Activated naive CD8-positive, alpha-beta T cell treated with anti-CD3 and anti-CD28 coated beads for 36 hours (primary cell): Measurements from ENCODE around the gene GRM8. TPM values are rescaled to one million over a fixed set of nuclear protein-coding genes. Genes with fewer than 3 reads are reported as not detected.

Experiments
- DNase-seq: peaks from one replicate; pipeline ENCODE4 v3.0.0; 2021
- H3K27ac Mint-ChIP-seq: one replicate; pipeline ENCODE4 v1.8.0; 2022; ENCODE audit warnings: mild to moderate bottlenecking, moderate library complexity, mixed read lengths
- H3K27me3 Mint-ChIP-seq: one replicate; pipeline ENCODE4 v1.8.0; 2022; ENCODE audit warnings: mild to moderate bottlenecking, mixed read lengths
- H3K36me3 Mint-ChIP-seq: one replicate; pipeline ENCODE4 v1.8.0; 2021; ENCODE audit warnings: mild to moderate bottlenecking, mixed read lengths
- H3K4me1 Mint-ChIP-seq: one replicate; pipeline ENCODE4 v1.8.0; 2021; ENCODE audit warnings: mixed read lengths
- H3K4me3 Mint-ChIP-seq: one replicate; pipeline ENCODE4 v1.8.0; 2022; ENCODE audit warnings: mild to moderate bottlenecking, moderate library complexity, mixed read lengths
- H3K9me3 Mint-ChIP-seq: one replicate; pipeline ENCODE4 v1.8.0; 2022; ENCODE audit warnings: mixed read lengths
- total RNA-seq, 2 experiments: library from RNA; stranded (reverse); gene quantifications; one replicate each; pipeline ENCODE4 v1.2.3, GENCODE V29; 2021

Gene GRM8
- not detected for total RNA-seq

DNA sequence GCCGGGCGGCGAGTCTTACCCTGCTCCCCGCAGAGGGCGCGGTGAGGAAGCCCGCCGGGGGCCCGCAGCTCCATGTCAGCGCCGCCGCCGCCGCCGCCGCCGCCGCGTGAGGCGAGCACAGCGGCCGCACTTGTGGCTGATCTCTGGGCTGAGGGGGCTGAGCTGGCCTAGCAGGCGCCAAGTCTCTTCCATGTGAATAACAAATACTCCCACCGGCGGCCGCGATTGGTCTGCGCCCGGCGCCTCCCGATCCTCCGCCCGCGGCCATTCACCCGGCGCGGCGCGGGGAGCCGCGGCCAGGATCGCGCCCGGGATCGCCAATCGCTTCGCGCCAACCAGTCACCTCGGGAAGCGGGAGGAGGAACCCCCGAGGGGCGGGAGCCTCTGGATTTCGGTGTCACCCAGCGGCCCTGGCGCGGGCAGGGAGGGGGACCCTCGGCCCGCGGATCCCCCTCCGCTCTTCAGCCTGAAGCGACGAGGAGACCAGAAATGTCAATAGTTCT is at the start of gene GRM8:
Gene GRM8, minus strand, starts transcription at position 164 of the 503 bp plus-strand sequence.
- peaks cover 9% of the 10 kb centered on the region for H3K4me1 Mint-ChIP-seq
- peak; percentile 28 for DNase-seq
- H3K36me3 Mint-ChIP-seq, result no peaks in the 10 kb centered on the region
- peak within 1 kb of the TSS; percentile 79 for H3K4me3 Mint-ChIP-seq
- H3K9me3 Mint-ChIP-seq, result no peaks in the 10 kb centered on the region
- H3K27me3 Mint-ChIP-seq, result peaks cover 77% of the 10 kb centered on the region
- no peak within 1 kb of the TSS for H3K27ac Mint-ChIP-seq

DNA sequence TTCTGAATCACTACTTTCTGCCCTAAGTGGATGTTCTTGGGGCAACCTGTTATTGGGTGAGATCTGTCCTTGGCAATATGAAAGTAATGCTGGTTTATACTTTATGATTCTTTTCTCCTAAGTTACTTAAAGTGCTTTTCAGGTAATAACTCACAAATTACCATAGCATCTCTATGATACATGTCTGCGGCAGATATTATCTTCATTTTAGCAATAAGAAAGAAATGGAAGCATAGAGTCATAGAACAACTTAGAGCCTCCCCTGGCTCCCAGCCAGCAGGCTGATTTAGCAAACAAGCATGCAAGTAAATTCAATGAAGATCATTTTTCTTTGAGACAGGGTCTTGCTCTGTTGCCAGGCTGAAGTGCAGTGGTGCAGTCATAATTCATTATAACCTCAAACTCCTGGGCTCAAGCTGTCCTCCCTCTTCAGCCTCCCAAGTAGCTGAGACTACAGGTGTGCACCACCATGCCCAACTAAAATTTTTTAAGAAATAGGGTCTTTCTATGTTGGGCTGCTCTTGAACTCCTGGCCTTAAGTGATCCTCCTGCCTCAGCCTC is 38.1 kb upstream of the GRM8 start:
- H3K4me1 Mint-ChIP-seq, result no peaks in the 10 kb centered on the region
- H3K36me3 Mint-ChIP-seq, result no peaks in the 10 kb centered on the region
- no peak for DNase-seq
- H3K27ac Mint-ChIP-seq, result no peak overlapping the region
- no peaks in the 10 kb centered on the region for H3K9me3 Mint-ChIP-seq
- peaks cover 13% of the 10 kb centered on the region for H3K27me3 Mint-ChIP-seq
- no peak overlapping the region for H3K4me3 Mint-ChIP-seq

DNA sequence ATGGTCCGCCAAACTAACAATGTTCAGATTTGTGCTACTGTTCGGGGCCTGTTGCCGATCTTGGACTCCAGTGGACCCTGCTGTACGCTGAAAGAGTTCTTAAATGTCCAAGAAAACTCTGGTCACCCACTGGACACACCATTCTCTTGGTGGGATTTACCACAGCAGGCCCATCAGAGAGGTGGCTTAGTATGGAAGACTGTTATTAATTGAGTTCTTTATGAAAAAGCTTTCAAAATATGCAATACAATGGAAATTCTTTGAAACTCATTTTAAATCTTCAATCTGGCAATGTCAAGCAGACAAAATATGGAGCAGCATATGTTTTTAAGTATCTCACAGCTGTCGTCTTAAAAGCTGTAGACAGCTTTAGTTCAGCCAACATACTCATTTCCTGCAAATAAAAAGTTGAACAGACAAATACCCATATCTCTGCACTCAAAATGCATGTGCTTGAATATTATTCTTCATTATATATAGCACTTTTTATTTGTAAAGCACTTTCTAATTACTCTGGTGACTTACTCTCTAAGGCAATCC is 37.4 kb upstream of the GRM8 start:
- Mint-ChIP-seq H3K36me3 (no peaks in the 10 kb centered on the region), H3K9me3 (no peaks in the 10 kb centered on the region), H3K4me1 (no peaks in the 10 kb centered on the region), H3K27me3 (peaks cover 8% of the 10 kb centered on the region), H3K27ac (no peak overlapping the region), H3K4me3 (no peak overlapping the region)
- no peak for DNase-seq

DNA sequence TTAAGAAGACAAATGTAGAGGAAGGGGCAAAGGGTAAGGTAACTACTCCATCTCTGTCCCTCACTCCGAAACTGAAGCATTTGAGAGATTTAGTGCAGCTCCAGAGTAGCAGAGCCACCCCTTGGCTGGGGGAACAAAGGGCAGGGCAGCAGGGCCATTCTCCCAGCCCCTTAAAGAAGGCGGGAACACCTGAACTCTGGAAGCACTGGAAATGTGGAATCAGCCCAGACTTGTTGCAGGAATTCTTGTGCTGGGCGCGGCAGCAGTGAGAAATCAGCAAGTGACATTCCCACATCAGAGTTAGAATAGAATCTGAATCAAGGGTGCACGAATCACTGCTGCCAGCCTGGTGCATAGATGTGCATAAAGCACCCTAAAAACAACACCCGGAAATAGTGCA is 34.4 kb upstream of the GRM8 start:
- H3K27ac Mint-ChIP-seq, result no peak overlapping the region
- H3K27me3 Mint-ChIP-seq, result no peaks in the 10 kb centered on the region
- no peaks in the 10 kb centered on the region for H3K36me3 Mint-ChIP-seq
- no peak for DNase-seq
- H3K4me3 Mint-ChIP-seq, result no peak overlapping the region
- H3K9me3 Mint-ChIP-seq, result no peaks in the 10 kb centered on the region
- H3K4me1 Mint-ChIP-seq, result no peaks in the 10 kb centered on the region

DNA sequence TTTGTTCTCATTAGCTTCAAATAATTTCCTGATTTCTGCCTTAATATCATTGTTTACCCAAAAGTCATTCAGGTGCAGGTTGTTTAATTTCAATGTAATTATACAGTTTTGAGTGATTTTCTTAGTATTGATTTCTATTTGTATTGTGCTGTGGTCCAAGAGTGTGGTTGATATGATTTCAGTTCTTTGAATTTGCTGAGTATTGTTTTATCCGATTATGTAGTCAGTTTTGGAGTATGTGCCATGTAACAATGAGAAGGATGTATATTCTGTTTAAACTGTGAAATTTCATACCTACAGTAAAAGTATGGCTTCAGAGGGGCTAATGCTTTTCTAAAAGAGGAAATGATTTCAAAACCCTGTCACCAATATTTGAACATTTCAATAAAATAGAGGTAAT is 17.4 kb upstream of the GRM8 start:
- Mint-ChIP-seq H3K9me3 (no peaks in the 10 kb centered on the region), H3K4me1 (no peaks in the 10 kb centered on the region), H3K36me3 (no peaks in the 10 kb centered on the region), H3K4me3 (no peak overlapping the region), H3K27me3 (peaks cover 22% of the 10 kb centered on the region), H3K27ac (no peak overlapping the region)
- no peak for DNase-seq

DNA sequence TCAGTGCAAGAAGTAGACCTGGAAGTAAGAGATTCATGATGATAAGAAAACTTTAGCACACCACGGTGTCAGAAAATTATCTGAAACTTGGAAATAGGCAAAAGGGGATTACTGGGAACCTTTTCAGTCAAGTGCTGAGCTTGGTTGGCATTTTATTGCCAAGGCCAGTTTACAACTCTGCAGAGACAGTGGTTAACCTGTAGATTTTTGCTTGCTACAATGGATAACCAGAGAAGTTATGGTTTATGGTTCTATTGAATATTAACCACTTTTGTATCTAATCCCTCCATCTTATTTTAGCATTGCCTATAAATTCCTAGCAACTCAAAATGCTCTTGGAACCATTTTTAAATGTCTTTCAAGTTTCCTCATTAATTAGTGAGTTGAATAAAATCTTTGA is 13.3 kb upstream of the GRM8 start:
- Mint-ChIP-seq H3K36me3 (no peaks in the 10 kb centered on the region), H3K9me3 (no peaks in the 10 kb centered on the region), H3K4me3 (no peak overlapping the region), H3K27ac (no peak overlapping the region), H3K27me3 (peaks cover 23% of the 10 kb centered on the region), H3K4me1 (no peaks in the 10 kb centered on the region)
- DNase-seq, result no peak

DNA sequence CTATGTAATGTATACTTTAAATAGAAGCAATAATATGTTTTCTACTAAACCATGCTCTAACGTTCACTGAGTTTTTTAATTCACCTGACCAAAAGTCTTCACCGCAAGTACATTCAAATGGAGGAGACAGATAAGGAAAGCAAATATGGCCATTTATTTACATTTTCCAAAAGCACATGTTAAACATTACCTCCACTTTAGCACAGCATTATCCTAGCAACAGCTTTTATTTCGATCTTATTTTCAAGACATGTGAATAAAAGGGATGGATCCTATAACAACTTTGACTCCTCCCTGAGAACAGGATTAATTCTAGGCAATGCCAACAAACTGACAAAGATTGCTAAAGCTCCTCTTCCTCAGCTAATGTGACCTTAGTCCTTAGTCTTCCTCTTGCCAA is 11.5 kb upstream of the GRM8 start:
- no peaks in the 10 kb centered on the region for H3K36me3 Mint-ChIP-seq
- no peak overlapping the region for H3K4me3 Mint-ChIP-seq
- peaks cover 2% of the 10 kb centered on the region for H3K4me1 Mint-ChIP-seq
- peaks cover 18% of the 10 kb centered on the region for H3K27me3 Mint-ChIP-seq
- DNase-seq, result no peak
- peaks cover 2% of the 10 kb centered on the region for H3K9me3 Mint-ChIP-seq
- H3K27ac Mint-ChIP-seq, result no peak overlapping the region

DNA sequence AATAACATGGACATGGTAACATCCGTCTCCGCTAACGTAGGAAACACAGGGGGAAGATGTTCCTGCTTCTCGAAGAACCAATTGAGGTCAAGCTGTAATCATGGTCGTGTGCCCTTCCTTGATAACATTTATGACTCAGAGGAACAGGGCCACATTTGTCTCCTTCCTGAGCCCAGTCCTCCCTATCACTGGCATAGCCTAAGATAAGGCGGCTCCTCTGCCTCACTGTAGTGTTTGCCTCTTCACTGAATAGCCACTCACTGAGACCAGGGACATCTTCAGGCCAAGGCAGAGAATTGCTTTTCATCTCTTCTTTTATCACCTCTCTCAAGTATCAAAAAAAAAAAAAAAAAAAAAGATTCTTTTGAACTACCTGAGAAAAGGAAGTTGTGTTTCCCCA is 5.4 kb upstream of the GRM8 start:
- Mint-ChIP-seq H3K4me3 (no peak overlapping the region), H3K27me3 (peaks cover 56% of the 10 kb centered on the region), H3K9me3 (peaks cover 2% of the 10 kb centered on the region), H3K4me1 (peaks cover 5% of the 10 kb centered on the region), H3K36me3 (no peaks in the 10 kb centered on the region), H3K27ac (no peak overlapping the region)
- no peak for DNase-seq

DNA sequence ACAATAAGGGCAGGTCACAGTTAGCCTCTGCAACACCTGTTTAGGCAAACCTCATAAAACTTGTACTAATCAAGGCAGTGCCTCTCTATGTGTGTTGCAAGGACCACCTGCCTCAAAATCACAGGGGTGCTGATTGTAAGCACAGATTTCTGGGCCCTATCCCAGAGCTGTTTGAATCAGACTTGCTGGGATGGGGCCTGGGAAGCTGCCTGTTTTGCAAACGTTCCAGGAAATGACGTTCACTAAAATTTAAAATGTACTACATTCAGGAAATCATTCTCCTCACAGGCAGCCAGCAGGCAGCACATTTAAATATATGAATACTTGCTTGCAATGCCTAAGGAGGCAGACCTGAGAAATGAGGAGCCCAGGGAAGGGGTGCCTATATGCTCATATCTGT is 4.3 kb upstream of the GRM8 start:
- DNase-seq, result no peak
- Mint-ChIP-seq H3K9me3 (peaks cover 2% of the 10 kb centered on the region), H3K4me3 (no peak overlapping the region), H3K27ac (no peak overlapping the region), H3K4me1 (peaks cover 9% of the 10 kb centered on the region), H3K27me3 (peaks cover 61% of the 10 kb centered on the region), H3K36me3 (no peaks in the 10 kb centered on the region)

DNA sequence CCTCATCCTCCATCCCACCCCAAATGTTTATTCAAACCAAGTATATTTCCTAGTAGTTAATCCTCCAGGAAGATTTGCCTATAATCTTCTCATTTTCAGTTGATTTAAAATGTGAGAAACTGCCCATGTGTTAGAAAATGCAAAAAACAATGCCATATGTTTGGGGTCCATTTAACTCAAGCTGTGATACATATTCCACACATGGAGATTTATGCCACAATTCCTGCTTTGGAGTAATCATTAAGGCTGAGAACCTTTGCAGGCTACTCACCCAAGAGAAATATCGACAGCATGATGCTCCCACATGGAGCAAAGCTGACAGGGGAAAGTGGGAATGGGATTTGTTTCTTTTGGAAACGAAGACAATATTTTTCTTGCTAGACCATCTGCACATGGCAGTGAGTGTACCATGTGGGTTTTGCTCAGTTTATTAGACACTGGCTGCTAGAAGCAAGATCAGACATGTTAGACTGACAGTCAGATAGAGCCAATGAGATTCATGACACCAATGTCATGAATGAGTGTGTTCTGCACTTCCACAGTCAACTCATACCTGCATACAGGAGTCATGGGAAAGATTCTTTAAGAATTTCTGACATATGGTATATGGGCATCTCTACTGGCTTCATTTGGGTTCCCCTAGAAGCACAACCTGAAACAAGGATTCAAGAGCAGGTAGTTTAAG is 3.4 kb upstream of the GRM8 start:
- Mint-ChIP-seq H3K9me3 (peaks cover 2% of the 10 kb centered on the region), H3K4me1 (peaks cover 10% of the 10 kb centered on the region), H3K27me3 (peaks cover 69% of the 10 kb centered on the region), H3K36me3 (no peaks in the 10 kb centered on the region), H3K27ac (no peak overlapping the region), H3K4me3 (no peak overlapping the region)
- no peak for DNase-seq

DNA sequence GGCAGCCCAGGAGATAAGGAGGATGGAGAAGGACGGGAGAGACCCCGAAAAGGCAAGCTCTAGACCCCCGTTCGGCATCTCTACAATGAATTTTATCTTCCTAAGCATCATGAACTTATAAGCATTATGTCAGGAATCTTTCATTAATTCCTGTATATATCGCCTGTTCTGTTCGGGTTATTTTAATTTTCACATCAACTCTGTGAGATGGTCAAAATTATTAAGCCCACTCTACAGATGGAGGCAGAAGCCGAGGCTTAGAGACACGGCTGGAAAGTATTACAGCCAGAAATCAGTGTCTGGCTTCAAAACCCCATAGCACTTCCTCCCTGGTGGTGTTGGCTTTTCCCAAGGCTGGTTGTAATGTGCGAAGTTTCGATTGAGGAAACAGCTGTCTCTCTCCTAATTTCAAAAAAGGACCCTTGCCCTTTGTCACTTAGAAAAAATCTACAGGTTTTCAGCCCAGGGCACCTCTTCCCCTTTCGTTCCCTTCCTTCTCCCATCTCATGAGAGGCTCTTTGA is 1.5 kb upstream of the GRM8 start:
- Mint-ChIP-seq H3K9me3 (no peaks in the 10 kb centered on the region), H3K4me3 (peak overlapping the region; percentile 79), H3K36me3 (no peaks in the 10 kb centered on the region), H3K27me3 (peaks cover 77% of the 10 kb centered on the region), H3K4me1 (peaks cover 9% of the 10 kb centered on the region), H3K27ac (no peak overlapping the region)
- no peak for DNase-seq

DNA sequence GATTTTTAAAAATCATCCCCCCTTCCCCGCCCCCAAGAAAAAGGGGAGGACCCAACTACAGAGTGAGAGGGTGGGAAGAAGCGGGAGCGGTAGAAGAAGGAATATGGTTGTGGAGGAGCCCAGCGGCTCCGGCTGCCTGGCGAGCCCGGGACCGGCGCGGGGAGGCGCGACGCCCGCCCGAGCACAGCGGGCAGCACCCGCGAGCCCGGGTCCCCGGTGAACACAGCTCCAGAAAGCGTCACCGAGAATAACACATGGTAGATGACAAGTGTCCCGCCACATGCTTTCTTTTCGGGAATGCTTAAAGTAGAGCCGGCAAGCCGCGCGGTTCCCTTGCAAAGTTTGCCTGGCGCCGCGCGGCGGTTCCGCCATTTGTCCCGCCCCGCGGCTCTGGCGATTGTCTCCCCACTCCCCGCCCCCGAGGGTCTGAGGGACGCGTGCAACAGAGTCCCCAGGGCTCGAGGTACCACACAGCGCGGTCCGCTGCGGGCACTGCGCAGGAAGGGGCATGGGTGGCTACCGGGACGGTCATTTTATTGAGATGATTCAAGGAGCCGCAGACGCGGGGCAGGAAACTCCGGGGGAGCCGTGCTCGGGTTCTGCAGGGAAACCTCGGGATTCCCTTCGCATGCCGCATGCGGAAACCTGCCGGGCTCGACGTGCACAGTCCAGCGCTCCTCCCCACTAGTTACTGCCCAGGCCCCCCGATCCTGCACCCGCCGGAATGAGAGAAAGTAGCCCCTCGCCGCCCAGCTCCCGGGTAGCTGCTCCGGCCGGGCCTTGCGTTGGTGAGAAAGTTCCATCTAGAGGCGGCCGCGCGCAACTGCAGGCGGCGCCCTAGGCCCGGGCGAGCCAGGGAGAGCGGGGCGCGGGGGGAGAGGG is 781 bp upstream of the GRM8 start:
- no peaks in the 10 kb centered on the region for H3K36me3 Mint-ChIP-seq
- H3K9me3 Mint-ChIP-seq, result no peaks in the 10 kb centered on the region
- peaks cover 77% of the 10 kb centered on the region for H3K27me3 Mint-ChIP-seq
- peaks cover 9% of the 10 kb centered on the region for H3K4me1 Mint-ChIP-seq
- peak; percentile 69 for DNase-seq
- H3K27ac Mint-ChIP-seq, result no peak overlapping the region
- H3K4me3 Mint-ChIP-seq, result peak overlapping the region; percentile 79

DNA sequence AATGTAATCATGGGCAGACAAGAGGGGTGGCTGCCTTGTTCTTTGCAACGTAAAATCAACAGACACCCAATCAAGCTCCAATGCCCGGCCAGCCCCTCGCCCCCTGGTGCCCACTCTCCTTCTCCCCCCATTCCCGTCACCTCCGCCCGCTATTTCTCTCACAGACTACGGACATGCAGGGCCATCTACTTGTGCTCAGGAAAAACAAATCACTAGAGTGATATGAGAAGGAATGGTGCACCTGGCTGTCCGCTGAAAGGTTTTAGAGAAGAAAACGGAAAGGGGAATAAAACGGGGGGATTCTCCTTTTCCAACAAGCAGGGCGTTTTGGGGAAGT is 396 bp downstream of the GRM8 start:
- Mint-ChIP-seq H3K27me3 (peaks cover 77% of the 10 kb centered on the region), H3K27ac (no peak overlapping the region), H3K4me1 (peaks cover 9% of the 10 kb centered on the region), H3K4me3 (peak overlapping the region; percentile 72), H3K9me3 (no peaks in the 10 kb centered on the region), H3K36me3 (no peaks in the 10 kb centered on the region)
- DNase-seq, result no peak

DNA sequence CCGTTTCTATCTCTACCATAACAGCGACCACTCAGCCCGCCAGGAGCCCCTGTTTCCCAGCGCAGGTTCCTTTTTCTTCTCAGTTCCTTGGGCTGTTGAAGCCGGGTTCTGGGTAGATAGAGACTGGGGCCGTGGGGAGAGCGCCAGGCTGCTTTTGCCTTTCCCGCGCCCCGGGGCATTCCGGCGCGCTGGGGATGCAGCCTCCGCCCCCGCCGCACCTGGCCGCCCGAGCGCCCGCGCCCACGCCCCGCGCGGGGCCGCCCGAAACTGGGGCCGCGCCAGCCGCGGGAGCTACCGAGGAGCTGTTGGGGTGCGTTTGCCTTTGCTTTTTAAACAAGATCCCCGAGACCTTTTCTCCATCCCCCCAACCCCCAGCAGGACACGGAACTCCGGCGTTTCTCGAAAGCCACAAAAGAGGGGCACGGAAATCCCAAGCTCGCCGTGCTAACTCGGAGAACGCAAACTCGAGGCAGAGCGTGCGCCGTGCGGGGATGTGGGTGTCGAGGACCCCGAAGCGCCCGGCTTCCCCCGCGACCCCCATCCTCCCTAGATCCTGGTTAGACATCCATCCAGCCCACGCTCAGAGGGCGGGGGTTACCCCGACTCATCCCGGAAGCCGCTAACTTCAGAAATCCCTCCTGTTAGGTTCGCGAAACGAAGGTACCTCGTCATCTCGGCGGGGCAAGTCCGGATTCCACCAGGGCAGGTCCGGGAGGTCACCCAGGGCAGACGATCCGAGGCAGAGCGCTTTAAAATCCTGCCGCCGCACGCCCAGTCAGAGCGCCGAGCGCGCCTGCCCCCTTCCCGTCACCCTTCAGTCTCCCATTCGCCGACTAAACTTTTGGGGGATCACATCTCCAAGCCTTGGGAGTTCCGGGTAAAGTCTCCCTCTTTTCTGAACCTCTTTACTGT is 1.0 kb downstream of the GRM8 start:
- Mint-ChIP-seq H3K27me3 (peaks cover 83% of the 10 kb centered on the region), H3K36me3 (no peaks in the 10 kb centered on the region), H3K9me3 (no peaks in the 10 kb centered on the region), H3K4me3 (peak overlapping the region; percentile 72), H3K27ac (no peak overlapping the region), H3K4me1 (peaks cover 9% of the 10 kb centered on the region)
- DNase-seq, result peak; percentile 28
